Stimulated activated CD8-positive, alpha-beta memory T cell treated with anti-CD3 and anti-CD28 coated beads, Interleukin-12 subunit alpha, Interleukin-12 subunit beta, amount 100 ng/mL, for 24 hours (primary cell): ENCODE data around the gene FOXK1.

ENCODE experiments used
- DNase-seq: peaks from one replicate; pipeline ENCODE4 v3.0.0-alpha.2; 2020; ENCODE audit errors: extremely low read depth

Gene FOXK1

GRCh38 chr7:4699841-4700240, 17.7 kb downstream of the FOXK1 start:
- DNase-seq: no peak

GRCh38 chr7:4700577-4701235, 18.6 kb downstream of the FOXK1 start:
- no peak for DNase-seq

GRCh38 chr7:4702961-4703512, 20.9 kb downstream of the FOXK1 start:
- DNase-seq: no peak

GRCh38 chr7:4703532-4703931, 21.4 kb downstream of the FOXK1 start:
- DNase-seq: no peak

- DNase-seq: no peak
These were observed 24.5 kb downstream of the FOXK1 start for GRCh38 chr7:4706384-4707216.

GRCh38 chr7:4707217-4707741, 25.2 kb downstream of the FOXK1 start:
- DNase-seq: no peak

- no peak for DNase-seq
These were observed 25.9 kb downstream of the FOXK1 start for GRCh38 chr7:4707980-4708411.

- no peak for DNase-seq
These were observed 27.1 kb downstream of the FOXK1 start for GRCh38 chr7:4709187-4709586.

GRCh38 chr7:4711093-4711492, 29.0 kb downstream of the FOXK1 start:
- no peak for DNase-seq

GRCh38 chr7:4711634-4712033, 29.5 kb downstream of the FOXK1 start:
- no peak for DNase-seq

GRCh38 chr7:4712281-4713182, 30.4 kb downstream of the FOXK1 start:
- DNase-seq: no peak

GRCh38 chr7:4713183-4713784, 31.2 kb downstream of the FOXK1 start:
- no peak for DNase-seq

- no peak for DNase-seq
These were observed 32.1 kb downstream of the FOXK1 start for GRCh38 chr7:4714161-4714700.

- DNase-seq: no peak
These were observed 32.8 kb downstream of the FOXK1 start for GRCh38 chr7:4714767-4715409.

GRCh38 chr7:4715410-4715776, 33.3 kb downstream of the FOXK1 start:
- no peak for DNase-seq

GRCh38 chr7:4716946-4717795, 35.1 kb downstream of the FOXK1 start:
- DNase-seq: no peak

GRCh38 chr7:4718075-4718474, 36.0 kb downstream of the FOXK1 start:
- DNase-seq: no peak

GRCh38 chr7:4720225-4720624, 38.1 kb downstream of the FOXK1 start:
- DNase-seq: no peak

- DNase-seq: no peak
These were observed 40.2 kb downstream of the FOXK1 start for GRCh38 chr7:4722308-4722707.
